Measurements from ENCODE around the gene ARL15.
"Not testable (repeated sequence)": the region's sequence is repeated elsewhere in the genome, so short reads cannot be mapped to it uniquely, and the experiment has no call there.

The ARL15 gene

GRCh38 chr5:54310433-54311175 is at the start of gene ARL15:
TSS of gene ARL15 (minus strand) at chr5:54310573.
- DNase-seq (ENCODE audit: low read depth in 2 of 2, low spot score in 1 of 2): peak; percentile 93 to 95

GRCh38 chr5:54360089-54360488 is 49.7 kb upstream of the ARL15 start:
- DNase-seq (ENCODE audit: low read depth in 2 of 2, low spot score in 1 of 2): no peak

- DNase-seq (ENCODE audit: low read depth in 2 of 2, low spot score in 1 of 2): no peak
Observed at GRCh38 chr5:54357408-54358058, 47.2 kb upstream of the ARL15 start.

- DNase-seq (ENCODE audit: low read depth in 2 of 2, low spot score in 1 of 2): not testable (repeated sequence)
Observed at GRCh38 chr5:54353933-54354564, 43.7 kb upstream of the ARL15 start.

- not testable (repeated sequence) for DNase-seq (ENCODE audit: low read depth in 2 of 2, low spot score in 1 of 2)
Observed at GRCh38 chr5:54352580-54352979, 42.2 kb upstream of the ARL15 start.

GRCh38 chr5:54347221-54347865 is 37.0 kb upstream of the ARL15 start:
- no peak for DNase-seq (ENCODE audit: low read depth in 2 of 2, low spot score in 1 of 2)

- no peak for DNase-seq (ENCODE audit: low read depth in 2 of 2, low spot score in 1 of 2)
Observed at GRCh38 chr5:54344653-54345052, 34.3 kb upstream of the ARL15 start.

- no peak for DNase-seq (ENCODE audit: low read depth in 2 of 2, low spot score in 1 of 2)
Observed at GRCh38 chr5:54341971-54342370, 31.6 kb upstream of the ARL15 start.

GRCh38 chr5:54337523-54337922 is 27.1 kb upstream of the ARL15 start:
- no peak for DNase-seq (ENCODE audit: low read depth in 2 of 2, low spot score in 1 of 2)

GRCh38 chr5:54332720-54333119 is 22.3 kb upstream of the ARL15 start:
- no peak for DNase-seq (ENCODE audit: low read depth in 2 of 2, low spot score in 1 of 2)

GRCh38 chr5:54329731-54330709 is 19.6 kb upstream of the ARL15 start:
- DNase-seq (ENCODE audit: low read depth in 2 of 2, low spot score in 1 of 2): no peak

- DNase-seq (ENCODE audit: low read depth in 2 of 2, low spot score in 1 of 2): no peak
Observed at GRCh38 chr5:54326662-54327270, 16.4 kb upstream of the ARL15 start.

GRCh38 chr5:54325610-54326311 is 15.4 kb upstream of the ARL15 start:
- no peak for DNase-seq (ENCODE audit: low read depth in 2 of 2, low spot score in 1 of 2)

- DNase-seq (ENCODE audit: low read depth in 2 of 2, low spot score in 1 of 2): no peak
Observed at GRCh38 chr5:54325272-54325609, 14.9 kb upstream of the ARL15 start.

- DNase-seq (ENCODE audit: low read depth in 2 of 2, low spot score in 1 of 2): no peak
Observed at GRCh38 chr5:54324651-54325271, 14.4 kb upstream of the ARL15 start.

GRCh38 chr5:54323495-54323894 is 13.1 kb upstream of the ARL15 start:
- DNase-seq (ENCODE audit: low read depth in 2 of 2, low spot score in 1 of 2): no peak

- DNase-seq (ENCODE audit: low read depth in 2 of 2, low spot score in 1 of 2): no peak
Observed at GRCh38 chr5:54320256-54320655, 9.9 kb upstream of the ARL15 start.

- no peak for DNase-seq (ENCODE audit: low read depth in 2 of 2, low spot score in 1 of 2)
Observed at GRCh38 chr5:54317511-54318260, 7.3 kb upstream of the ARL15 start.
